ENCODE results near the gene CCNG1. TPM values are rescaled to one million over a fixed set of nuclear protein-coding genes. Genes with fewer than 3 reads are reported as not detected.

The CCNG1 gene, protein sequence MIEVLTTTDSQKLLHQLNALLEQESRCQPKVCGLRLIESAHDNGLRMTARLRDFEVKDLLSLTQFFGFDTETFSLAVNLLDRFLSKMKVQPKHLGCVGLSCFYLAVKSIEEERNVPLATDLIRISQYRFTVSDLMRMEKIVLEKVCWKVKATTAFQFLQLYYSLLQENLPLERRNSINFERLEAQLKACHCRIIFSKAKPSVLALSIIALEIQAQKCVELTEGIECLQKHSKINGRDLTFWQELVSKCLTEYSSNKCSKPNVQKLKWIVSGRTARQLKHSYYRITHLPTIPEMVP
- 481 and 509 TPM in 2 replicates for total RNA-seq

DNA sequence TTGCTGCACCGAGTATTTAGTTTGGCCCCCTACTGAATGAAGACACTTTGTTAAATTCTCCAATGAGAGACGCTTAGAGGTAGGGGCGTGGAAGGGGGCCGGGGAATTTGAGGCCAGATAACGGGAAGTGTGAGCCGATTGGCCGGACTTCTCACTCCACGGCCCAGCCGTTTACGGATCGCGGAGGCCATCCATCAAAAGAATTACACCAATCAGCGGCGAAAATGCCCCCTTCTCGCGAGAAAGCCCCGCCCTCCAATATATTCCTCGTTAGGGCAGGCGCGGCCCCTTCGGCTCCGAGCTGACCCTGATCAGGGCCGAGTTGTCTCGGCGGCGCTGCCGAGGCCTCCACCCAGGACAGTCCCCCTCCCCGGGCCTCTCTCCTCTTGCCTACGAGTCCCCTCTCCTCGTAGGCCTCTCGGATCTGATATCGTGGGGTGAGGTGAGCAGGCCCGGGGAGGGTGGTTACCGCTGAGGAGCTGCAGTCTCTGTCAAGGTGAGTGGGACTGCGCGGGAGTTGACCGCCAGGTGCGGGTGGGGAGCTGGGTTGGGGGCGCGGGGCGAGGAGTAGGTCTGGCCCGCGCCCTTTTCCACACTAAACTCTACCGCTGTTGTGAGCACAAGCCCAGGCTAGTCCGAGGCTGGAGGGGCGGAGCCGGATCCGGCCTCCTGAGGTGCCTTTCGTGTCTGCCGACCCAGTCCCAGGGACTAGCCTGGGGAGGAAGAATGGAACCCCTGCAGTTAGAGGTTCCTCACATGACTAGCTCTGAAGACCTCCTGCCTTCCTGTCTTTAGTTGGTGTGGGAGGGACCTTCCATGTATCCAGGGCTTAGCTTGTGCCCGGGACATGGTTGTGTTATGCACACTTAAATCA lies at the start of gene CCNG1:
Gene CCNG1, plus strand, starts transcription at position 287 of the 874 bp plus-strand sequence. CDS start 1,662 bp downstream, outside the sequence.

DNA sequence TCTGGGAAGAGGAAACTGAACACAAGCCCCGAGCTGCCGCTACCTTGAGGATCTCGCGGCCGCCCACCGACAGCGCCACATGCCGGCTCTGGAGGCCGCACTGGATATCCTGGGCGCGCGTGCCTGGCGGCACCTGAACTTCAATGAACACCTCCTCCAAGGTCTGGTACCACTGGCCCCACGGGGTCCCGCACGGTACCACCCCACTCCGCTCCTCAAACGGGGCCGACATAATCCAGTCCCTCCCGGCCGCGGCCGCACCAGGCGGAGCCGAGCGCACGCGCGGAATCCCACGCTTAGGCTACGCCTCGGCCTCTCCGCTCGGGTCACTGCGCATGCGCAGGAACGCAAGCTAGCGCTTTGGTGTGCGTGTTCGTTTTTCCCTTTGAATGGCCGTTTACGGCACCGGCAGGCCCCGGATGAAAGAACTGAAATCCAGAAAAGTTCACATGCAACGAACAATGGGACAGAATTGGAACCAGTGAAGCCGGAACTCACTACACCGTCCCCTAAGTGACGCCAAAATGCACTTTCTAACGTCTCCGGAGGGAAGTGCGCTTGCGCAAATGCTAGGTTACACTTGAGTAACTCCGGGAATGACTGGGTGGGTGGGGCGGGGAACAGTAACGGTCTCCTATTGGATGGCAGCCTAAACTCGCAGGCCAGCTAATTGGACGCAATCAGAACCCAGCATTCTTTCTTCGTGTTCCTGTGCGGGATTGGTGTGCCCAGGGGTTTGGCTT lies 22.6 kb downstream of the CCNG1 start, which contains the start of gene NUDCD2:
Gene NUDCD2, minus strand, starts transcription at position 284 of the 743 bp plus-strand sequence. Its CDS starts 52 bp downstream, at position 232.

DNA sequence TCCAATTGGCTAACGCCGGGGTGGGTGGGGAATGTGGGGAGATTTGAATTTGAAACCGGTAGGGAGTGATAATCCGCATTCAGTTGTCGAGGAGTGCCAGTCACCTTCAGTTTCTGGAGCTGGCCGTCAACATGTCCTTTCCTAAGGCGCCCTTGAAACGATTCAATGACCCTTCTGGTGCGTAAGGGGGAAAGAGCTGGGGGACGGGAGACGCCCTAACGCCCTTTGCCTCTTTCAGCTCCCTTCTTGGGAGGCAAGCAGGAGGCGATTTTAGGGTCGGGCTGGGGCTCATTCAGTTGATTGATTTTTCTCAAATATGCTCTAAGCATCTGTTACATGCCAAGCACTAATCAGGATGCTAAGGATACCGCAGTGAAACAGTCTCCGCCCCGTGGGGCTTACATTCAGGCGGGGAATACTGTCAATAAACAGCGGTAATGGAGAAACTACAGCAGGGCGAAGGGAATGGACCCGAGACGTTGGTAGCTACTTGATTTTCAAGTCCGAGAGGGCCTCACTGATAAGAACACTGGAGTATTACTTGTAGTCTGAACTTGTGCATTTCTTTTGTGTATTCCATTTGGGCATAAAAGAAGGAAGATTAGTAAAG lies 23.3 kb downstream of the CCNG1 start, which contains the start of gene HMMR:
Gene HMMR, plus strand, starts transcription at position 71 of the 610 bp plus-strand sequence. Its CDS starts 61 bp downstream, at position 132.

Other genes starting within 250 kb of the CCNG1 start
- 4.7 and 6.5 TPM in 2 replicates for gene NUDCD2, start 22.5 kb downstream of the CCNG1 start, total RNA-seq
- 2.7 and 29.6 TPM in 2 replicates for gene HMMR, start 23.0 kb downstream of the CCNG1 start, total RNA-seq
- 57.3 TPM in 2 replicates for gene MAT2B, start 68.0 kb downstream of the CCNG1 start, total RNA-seq

Measured in smooth muscle cell of the umbilical artery (primary cell).